Measurements from ENCODE around the gene FES. TPM values are rescaled to one million over a fixed set of nuclear protein-coding genes. Genes with fewer than 3 reads are reported as not detected.

Gene FES
- total RNA-seq, 2 experiments from 2014 or later = 3.2 to 3.3 TPM

GRCh38 chr15:90883526-90883975 lies 753 bp upstream of the FES start:
- Histone ChIP-seq H3K4me3 (ENCODE audit: low read depth, low read length, poor library complexity, severe bottlenecking) (no peak overlapping the region), H2AFZ (ENCODE audit: low read length) (no peak overlapping the region), H3K9me2 (ENCODE audit: insufficient read depth, low read length) (no peaks in the 10 kb centered on the region), H3K4me1 (ENCODE audit: insufficient read depth, low read length, poor library complexity, severe bottlenecking) (peaks cover 12% of the 10 kb centered on the region), H3K4me2 (ENCODE audit: low read length) (no peak overlapping the region), H3K27ac (ENCODE audit: low read depth, low read length, poor library complexity, severe bottlenecking) (no peak overlapping the region), H3K79me2 (ENCODE audit: insufficient read depth, low read depth, low read length) (no peaks in the 10 kb centered on the region), H3K36me3 (ENCODE audit: insufficient read depth, low read length) (no peaks in the 10 kb centered on the region), H4K20me1 (ENCODE audit: insufficient read depth, low read length) (no peaks in the 10 kb centered on the region), H3K9me3 (ENCODE audit: low read length) (no peaks in the 10 kb centered on the region)
- no TSS peak for BruUV-seq (replicated peaks)
- ChIA-PET POLR2A (interaction anchor here (0.8 kb wide), 1 partner anchor 74 kb away, joined by 4 read pairs; no protein-coding TSS in a partner anchor), CTCF (ENCODE audit: unreplicated experiment) (no interaction called here)
- no peak for DNase-seq (ENCODE audit: low spot score)
- no peak for TF ChIP-seq CTCF (conservative IDR thresholded peaks at IDR 0.05; ENCODE audit: low read length)
- no peak for TF ChIP-seq EZH2phosphoT487 (IDR thresholded peaks at IDR 0.05; ENCODE audit: borderline replicate concordance, low read depth, low read length)
- intact Hi-C loops (cut with micrococcal nuclease; ENCODE audit: unreplicated experiment) = no loop called here

GRCh38 chr15:90884719-90885431 lies 571 bp downstream of the FES start:
- intact Hi-C loops (cut with micrococcal nuclease; ENCODE audit: unreplicated experiment) = loop anchor here (5.0 kb wide), 2 partner anchors 168 to 403 kb away; partner anchors contain the start of gene BLM
- Histone ChIP-seq H3K36me3 (ENCODE audit: insufficient read depth, low read length) (no peaks in the 10 kb centered on the region), H3K4me2 (ENCODE audit: low read length) (no peak overlapping the region), H3K4me1 (ENCODE audit: insufficient read depth, low read length, poor library complexity, severe bottlenecking) (peaks cover 12% of the 10 kb centered on the region), H3K27ac (ENCODE audit: low read depth, low read length, poor library complexity, severe bottlenecking) (no peak overlapping the region), H2AFZ (ENCODE audit: low read length) (no peak overlapping the region), H4K20me1 (ENCODE audit: insufficient read depth, low read length) (no peaks in the 10 kb centered on the region), H3K9me3 (ENCODE audit: low read length) (no peaks in the 10 kb centered on the region), H3K79me2 (ENCODE audit: insufficient read depth, low read depth, low read length) (no peaks in the 10 kb centered on the region), H3K9me2 (ENCODE audit: insufficient read depth, low read length) (no peaks in the 10 kb centered on the region), H3K4me3 (ENCODE audit: low read depth, low read length, poor library complexity, severe bottlenecking) (no peak overlapping the region)
- ChIA-PET CTCF (ENCODE audit: unreplicated experiment) (interaction anchor here (0.5 to 1.7 kb wide), 10 partner anchors 12 to 519 kb away, joined by 3 to 10 read pairs (median 3); no protein-coding TSS in a partner anchor), POLR2A (interaction anchor here (0.7 to 1.9 kb wide), 4 partner anchors 33 to 173 kb away, joined by 3 to 7 read pairs (median 4); partner anchors contain the start of gene HDDC3)
- no TSS peak for BruUV-seq (replicated peaks)
- DNase-seq (ENCODE audit: low spot score) = no peak
- TF ChIP-seq CTCF (conservative IDR thresholded peaks at IDR 0.05; ENCODE audit: low read length) (no peak), EZH2phosphoT487 (IDR thresholded peaks at IDR 0.05; ENCODE audit: borderline replicate concordance, low read depth, low read length) (no peak)

Data from OCI-LY7 (cell line).